NCI-H2107 (cell line): ENCODE measurements around the gene FRMPD2.
"Not testable (repeated sequence)": the region's sequence is repeated elsewhere in the genome, so short reads cannot be mapped to it uniquely, and the experiment has no call there.

Experiments
- DNase-seq: peaks from one replicate; lab custom pipeline; 2025; lab: John Stamatoyannopoulos, UW

FRMPD2 gene

GRCh38 chr10:48199580-48200377 lies 74.7 kb downstream of the FRMPD2 start:
- no peak for DNase-seq

- DNase-seq, result no peak
These were observed 77.1 kb downstream of the FRMPD2 start for GRCh38 chr10:48197236-48197899.

GRCh38 chr10:48195803-48196202 lies 78.7 kb downstream of the FRMPD2 start:
- no peak for DNase-seq

GRCh38 chr10:48194830-48195229 lies 79.7 kb downstream of the FRMPD2 start:
- no peak for DNase-seq

- DNase-seq, result no peak
These were observed 80.9 kb downstream of the FRMPD2 start for GRCh38 chr10:48193556-48193955.

GRCh38 chr10:48192881-48193450 lies 81.5 kb downstream of the FRMPD2 start:
- no peak for DNase-seq

- no peak for DNase-seq
These were observed 86.6 kb downstream of the FRMPD2 start for GRCh38 chr10:48187713-48188485.

- no peak for DNase-seq
These were observed 87.4 kb downstream of the FRMPD2 start for GRCh38 chr10:48187126-48187525.

GRCh38 chr10:48186264-48186804 lies 88.2 kb downstream of the FRMPD2 start:
- not testable (repeated sequence) for DNase-seq

- no peak for DNase-seq
These were observed 90.3 kb downstream of the FRMPD2 start for GRCh38 chr10:48184224-48184623.

GRCh38 chr10:48172715-48173114 lies 101.8 kb downstream of the FRMPD2 start:
- DNase-seq, result not testable (repeated sequence)

- not testable (repeated sequence) for DNase-seq
These were observed 113.8 kb downstream of the FRMPD2 start for GRCh38 chr10:48160670-48161069.

GRCh38 chr10:48160163-48160562 lies 114.3 kb downstream of the FRMPD2 start:
- not testable (repeated sequence) for DNase-seq

- DNase-seq, result not testable (repeated sequence)
These were observed 120.0 kb downstream of the FRMPD2 start for GRCh38 chr10:48154211-48155140.

- not testable (repeated sequence) for DNase-seq
These were observed 126.9 kb downstream of the FRMPD2 start for GRCh38 chr10:48147643-48148042.

GRCh38 chr10:48143721-48144642 lies 130.5 kb downstream of the FRMPD2 start:
- DNase-seq, result not testable (repeated sequence)

GRCh38 chr10:48140949-48141348 lies 133.5 kb downstream of the FRMPD2 start:
- DNase-seq, result not testable (repeated sequence)

- not testable (repeated sequence) for DNase-seq
These were observed 134.3 kb downstream of the FRMPD2 start for GRCh38 chr10:48139953-48140850.

- not testable (repeated sequence) for DNase-seq
These were observed 145.5 kb downstream of the FRMPD2 start for GRCh38 chr10:48128954-48129353.
